A549 (cell line): ENCODE data around the gene PAX9. TPM values are rescaled to one million over a fixed set of nuclear protein-coding genes. Genes with fewer than 3 reads are reported as not detected.
A peak's percentile ranks its signal among the peaks of the same experiment; 100 is the strongest.

Source experiments
- ATAC-seq, 2 experiments: fragments of 200-7000 bp in 1 of 2; fragments of >200 bp in 1 of 2; cut with Nextera tagmentation in 1 of 2; cut with Tn5 transposase in 1 of 2; 3 replicates each; pipeline versions ENCODE4 v1.8.0 to v1.9.1; 2018 to 2020; ENCODE audit warnings: mild to moderate bottlenecking in 1 of 2, moderate library complexity in 1 of 2
- CTCF ChIA-PET: fragments of 300-600 bp; sonication (Branson Sonifier 250); formaldehyde crosslinking; extraction: SDS; loops from one replicate; lab custom pipeline; 2021; ENCODE audit warnings: antibody characterized with exemption, inconsistent platforms; lab: Yijun Ruan, JAX
- POLR2A ChIA-PET: fragments of 350-600 bp; formaldehyde crosslinking; extraction: SDS; loops from one replicate; lab custom pipeline; 2021; ENCODE audit warnings: antibody characterized with exemption, inconsistent platforms; lab: Yijun Ruan, JAX
- DNase-seq, 2 experiments: peaks; one replicate each; pipeline versions ENCODE4 v3.0.0 to v3.0.0-alpha.2; 2011 to 2016; ENCODE audit warnings: low read depth in 1 of 2, low spot score in 1 of 2
- FAIRE-seq: peaks from 2 replicates; lab custom pipeline; 2011; peaks lifted over from hg19 to GRCh38; lab: Jason Lieb, UNC
- H3K27ac ChIP-seq, 2 experiments: fragments of >200 bp; sonication (Bioruptor Twin); formaldehyde crosslinking; 3 replicates each; pipeline ENCODE4 v1.5.1; 2016 to 2017
- H3K4me1 ChIP-seq: fragments of >200 bp; sonication (Bioruptor Twin); formaldehyde crosslinking; 3 replicates; pipeline ENCODE4 v1.6.1; 2016
- H3K4me2 ChIP-seq: fragments of >200 bp; sonication (Bioruptor Twin); formaldehyde crosslinking; 3 replicates; pipeline ENCODE4 v1.6.1; 2016
- H3K4me3 ChIP-seq: fragments of >200 bp; sonication (Bioruptor Twin); formaldehyde crosslinking; 3 replicates; pipeline ENCODE4 v1.5.1; 2016
- H3K9me3 ChIP-seq: fragments of >200 bp; sonication (Bioruptor Twin); formaldehyde crosslinking; 3 replicates; pipeline ENCODE4 v1.6.1; 2016
- CEBPB ChIP-seq, 2 experiments: fragments of >200 bp in 1 of 2; sonication (Bioruptor Twin) in 1 of 2; formaldehyde crosslinking in 1 of 2; IDR thresholded peaks; 2 replicates each; pipeline ENCODE4 v1.6.1; 2012 to 2016
- E2F6 ChIP-seq: IDR thresholded peaks from 2 replicates; pipeline ENCODE4 v1.6.1; 2012; ENCODE audit warnings: low read depth, borderline replicate concordance
- EHF ChIP-seq: fragments of 250-450 bp; sonication (Bioruptor Pico); IDR thresholded peaks from 2 replicates; pipeline ENCODE4 v1.5.0; 2020; ENCODE audit warnings: mild to moderate bottlenecking
- EP300 ChIP-seq, 2 experiments: fragments of >200 bp; sonication (Bioruptor Twin); formaldehyde crosslinking; IDR thresholded peaks; 2 replicates in 1 of 2; 3 replicates in 1 of 2; pipeline ENCODE4 v1.6.1; 2016 to 2017
- ESRRA ChIP-seq: fragments of 150-350 bp; IDR thresholded peaks from 2 replicates; pipeline ENCODE4 v1.6.1; 2014; ENCODE audit warnings: mild to moderate bottlenecking, low read length, borderline replicate concordance
- FOSL2 ChIP-seq, 2 experiments: fragments of 450-650 bp in 1 of 2; fragments of >200 bp in 1 of 2; sonication (Bioruptor Twin) in 1 of 2; formaldehyde crosslinking; IDR thresholded peaks; 2 replicates each; pipeline versions ENCODE4 v1.5.0 to v1.6.1; 2016 to 2020; ENCODE audit warnings: mild to moderate bottlenecking in 1 of 2, moderate library complexity in 1 of 2
- FOXS1 ChIP-seq: fragments of 250-450 bp; sonication (Bioruptor Pico); IDR thresholded peaks from 2 replicates; pipeline ENCODE4 v1.5.0; 2020; ENCODE audit warnings: mild to moderate bottlenecking, moderate library complexity
- HEYL ChIP-seq: fragments of 250-450 bp; sonication (Bioruptor Pico); IDR thresholded peaks from 2 replicates; pipeline ENCODE4 v1.8.0; 2021; ENCODE audit warnings: mild to moderate bottlenecking, moderate library complexity
- KDM5A ChIP-seq: fragments of 200-600 bp; sonication (generic); IDR thresholded peaks from 2 replicates; pipeline ENCODE4 v1.6.1; 2016; ENCODE audit warnings: antibody characterized with exemption, mild to moderate bottlenecking
- MAFK ChIP-seq: fragments of 450-650 bp; IDR thresholded peaks from 2 replicates; pipeline ENCODE4 v1.6.1; 2014; ENCODE audit not compliant: partially characterized antibody
- NFE2L2 ChIP-seq: fragments of 150-350 bp; conservative IDR thresholded peaks from 2 replicates; pipeline ENCODE4 v1.6.1; 2014; ENCODE audit warnings: low read length
- PHF8 ChIP-seq: fragments of 200-600 bp; sonication (generic); IDR thresholded peaks from 2 replicates; pipeline ENCODE4 v1.6.1; 2016; ENCODE audit warnings: low read depth, mild to moderate bottlenecking, antibody characterized with exemption, moderate library complexity, borderline replicate concordance
- POLR2AphosphoS2 ChIP-seq: conservative IDR thresholded peaks from 2 replicates; pipeline ENCODE4 v1.6.1; 2012; ENCODE audit warnings: low read length, improper control_type of control experiment, inconsistent platforms
- RAD21 ChIP-seq, 2 experiments: fragments of >200 bp in 1 of 2; sonication (Bioruptor Twin) in 1 of 2; formaldehyde crosslinking in 1 of 2; IDR thresholded peaks in 1 of 2; conservative IDR thresholded peaks in 1 of 2; 2 replicates in 1 of 2; 3 replicates in 1 of 2; pipeline ENCODE4 v1.6.1; 2012 to 2018; ENCODE audit warnings: inconsistent platforms in 1 of 2
- RCOR1 ChIP-seq: fragments of 150-350 bp; IDR thresholded peaks from 2 replicates; pipeline ENCODE4 v1.6.1; 2014; ENCODE audit warnings: antibody characterized with exemption, low read length, low read depth
- SMC3 ChIP-seq: fragments of >200 bp; sonication (Bioruptor Twin); formaldehyde crosslinking; IDR thresholded peaks from 3 replicates; pipeline ENCODE4 v1.6.1; 2018; ENCODE audit warnings: inconsistent platforms
- TFCP2L1 ChIP-seq: fragments of 250-450 bp; sonication (Bioruptor Pico); IDR thresholded peaks from 2 replicates; pipeline ENCODE4 v1.5.0; 2021; ENCODE audit warnings: mild to moderate bottlenecking
- TP53 ChIP-seq: fragments of 250-450 bp; sonication (Bioruptor Pico); IDR thresholded peaks from 2 replicates; pipeline ENCODE4 v1.5.0; 2021; ENCODE audit warnings: mild to moderate bottlenecking, moderate library complexity
- USF2 ChIP-seq: fragments of 450-650 bp; IDR thresholded peaks from 2 replicates; pipeline ENCODE4 v1.6.1; 2014; ENCODE audit warnings: antibody characterized with exemption
- ZC3H11A ChIP-seq: fragments of 450-650 bp; IDR thresholded peaks from 2 replicates; pipeline ENCODE4 v1.6.1; 2014; ENCODE audit warnings: antibody characterized with exemption, mild to moderate bottlenecking
- WGBS: methylation state at CpG from one replicate; pipeline ENCODE4 v1.1.6; 2017; ENCODE audit errors: missing lambda C conversion rate; 5-methylcytosine and 5-hydroxymethylcytosine counted together
- polyA plus RNA-seq, 4 experiments: library from polyadenylated mRNA; depleted of rRNA in 3 of 4; stranded (reverse); fragments of >200 nt; fragmentation: RNase III in 1 of 4; extraction: RNeasy Plus Mini Kit Qiagen cat#74134 plus additional on column Dnase treatment in 1 of 4; gene quantifications; 2 replicates in 3 of 4; 3 replicates in 1 of 4; pipeline ENCODE4 v1.2.3, GENCODE V29; 2011 to 2017

The PAX9 gene
- polyA plus RNA-seq, 2 of the 4 experiments (the other 2 are of a cell fraction): 0.75 to 1.8 TPM

GRCh38 chr14:36663404-36664321 lies 2.0 kb downstream of the PAX9 start:
- ChIA-PET CTCF (interaction anchor here (2.1 to 9.0 kb wide), 3 partner anchors 17 to 486 kb away, joined by 6 to 118 read pairs (median 10); no protein-coding TSS in a partner anchor), POLR2A (interaction anchor here (0.9 kb wide), 1 partner anchor 508 kb away, joined by 3 read pairs; the partner anchor contains the start of gene SLC25A21)
- Histone ChIP-seq H3K9me3 (no peaks in the 10 kb centered on the region), H3K4me2 (peak overlapping the region; percentile 95; the same call in 2 of the 3 replicates), H3K4me3 (no peak overlapping the region), H3K27ac (no peak overlapping the region)
- FAIRE-seq: no peak
- no peak for DNase-seq
- TF ChIP-seq SMC3: no peak
- TF ChIP-seq ESRRA: no peak
- no peak for TF ChIP-seq HEYL (CRISPR knock-in tag)
- TF ChIP-seq POLR2AphosphoS2: no peak
- TF ChIP-seq TP53 (CRISPR knock-in tag): no peak
- no peak for TF ChIP-seq KDM5A
- TF ChIP-seq FOSL2 (IDR thresholded peaks at IDR 0.05): no peak
- no peak for TF ChIP-seq FOSL2 (CRISPR knock-in tag; IDR thresholded peaks at IDR 0.05)
- no peak for TF ChIP-seq MAFK
- no peak for TF ChIP-seq USF2
- no peak for TF ChIP-seq RAD21 (conservative IDR thresholded peaks at IDR 0.05 in 1 of 2, IDR thresholded peaks at IDR 0.05 in 1 of 2)
- no peak for TF ChIP-seq EP300 (IDR thresholded peaks at IDR 0.05)
- TF ChIP-seq E2F6: no peak
- TF ChIP-seq PHF8: no peak
- no peak for TF ChIP-seq FOXS1 (CRISPR knock-in tag)
- no peak for TF ChIP-seq EHF (CRISPR knock-in tag)
- TF ChIP-seq TFCP2L1: no peak
- TF ChIP-seq, all 56 proteins: peak for 0
- H3K4me1 ChIP-seq: peaks cover 6% of the 10 kb centered on the region; the same call in 1 of the 3 replicates
- ATAC-seq: no peak
- 96% methylated on average over 38 of the region's 39 CpGs for WGBS

GRCh38 chr14:36664322-36665193 lies 2.9 kb downstream of the PAX9 start:
- no peak overlapping the region for H3K4me3 ChIP-seq
- no peaks in the 10 kb centered on the region for H3K9me3 ChIP-seq
- no peak overlapping the region for H3K4me2 ChIP-seq
- H3K27ac ChIP-seq: no peak overlapping the region
- TF ChIP-seq RCOR1: no peak
- TF ChIP-seq CEBPB (IDR thresholded peaks at IDR 0.05): no peak
- TF ChIP-seq ZC3H11A: no peak
- TF ChIP-seq RAD21 (conservative IDR thresholded peaks at IDR 0.05 in 1 of 2, IDR thresholded peaks at IDR 0.05 in 1 of 2): no peak
- TF ChIP-seq POLR2AphosphoS2: no peak
- TF ChIP-seq KDM5A: no peak
- TF ChIP-seq NFE2L2: no peak
- ChIA-PET POLR2A (interaction anchor here (0.7 kb wide), 1 partner anchor 267 kb away, joined by 10 read pairs; no protein-coding TSS in a partner anchor), CTCF (interaction anchor here (1.1 kb wide), 1 partner anchor 8 kb away, joined by 5 read pairs; no protein-coding TSS in a partner anchor)
- FAIRE-seq (no peak), DNase-seq (no peak), ATAC-seq (no peak)
- H3K4me1 ChIP-seq: peaks cover 6% of the 10 kb centered on the region; the same call in 1 of the 3 replicates
- 86% methylated on average over 9 of the region's 9 CpGs for WGBS
